Neural progenitor cell (in vitro differentiated cells): ENCODE measurements around the gene RPAP2. TPM values are rescaled to one million over a fixed set of nuclear protein-coding genes. Genes with fewer than 3 reads are reported as not detected.
"Not testable (repeated sequence)": the region's sequence is repeated elsewhere in the genome, so short reads cannot be mapped to it uniquely, and the experiment has no call there.

Experiments
- DNase-seq: peaks from one replicate; pipeline ENCODE4 v3.0.0-alpha.2; 2016; ENCODE audit warnings: low spot score
- H2AFZ ChIP-seq: fragments of 200-600 bp; sonication (generic); replicated peaks from 2 replicates; pipeline ENCODE4 v1.6.1; 2016; ENCODE audit warnings: antibody characterized with exemption
- H3F3A ChIP-seq: fragments of 200-600 bp; sonication (generic); 2 replicates; pipeline ENCODE4 v1.6.1; 2016; ENCODE audit warnings: antibody characterized with exemption, low read depth
- H3K27ac ChIP-seq: fragments of 200-600 bp; sonication (generic); 2 replicates; pipeline ENCODE4 v1.5.1; 2016; ENCODE audit warnings: mild to moderate bottlenecking
- H3K27me3 ChIP-seq: fragments of 200-600 bp; sonication (generic); 2 replicates; pipeline ENCODE4 v1.6.1; 2016; ENCODE audit warnings: mild to moderate bottlenecking, moderate library complexity
- H3K36me3 ChIP-seq: fragments of 200-600 bp; sonication (generic); 2 replicates; pipeline ENCODE4 v1.5.1; 2016
- H3K4me1 ChIP-seq: fragments of 200-600 bp; sonication (generic); 2 replicates; pipeline ENCODE4 v1.6.1; 2016; ENCODE audit warnings: mixed run types
- H3K4me2 ChIP-seq: fragments of 200-600 bp; sonication (generic); 2 replicates; pipeline ENCODE4 v1.6.1; 2016
- H3K4me3 ChIP-seq: fragments of 200-600 bp; sonication (generic); 2 replicates; pipeline ENCODE4 v1.5.1; 2016
- H3K79me2 ChIP-seq: fragments of 200-600 bp; sonication (generic); 2 replicates; pipeline ENCODE4 v1.6.1; 2016; ENCODE audit warnings: low read depth
- H3K9ac ChIP-seq: fragments of 200-600 bp; sonication (generic); 2 replicates; pipeline ENCODE4 v1.6.1; 2016
- H3K9me3 ChIP-seq: fragments of 200-600 bp; sonication (generic); 2 replicates; pipeline ENCODE4 v1.5.1; 2016; ENCODE audit warnings: low read depth
- H4K20me1 ChIP-seq: fragments of 200-600 bp; sonication (generic); 2 replicates; pipeline ENCODE4 v1.6.1; 2016; ENCODE audit warnings: low read depth
- H3K27ac Mint-ChIP-seq: 3 replicates; pipeline ENCODE4 v1.8.0; 2021; ENCODE audit warnings: mixed read lengths
- H3K27me3 Mint-ChIP-seq: 2 replicates; pipeline ENCODE4 v1.8.0; 2022; ENCODE audit warnings: low read depth, mild to moderate bottlenecking, inconsistent platforms, moderate library complexity, mixed read lengths; ENCODE audit not compliant: insufficient read depth
- H3K36me3 Mint-ChIP-seq: 3 replicates; pipeline ENCODE4 v1.8.0; 2021; ENCODE audit warnings: mixed read lengths
- H3K4me1 Mint-ChIP-seq: 3 replicates; pipeline ENCODE4 v1.8.0; 2021; ENCODE audit warnings: mixed read lengths
- H3K4me3 Mint-ChIP-seq: 3 replicates; pipeline ENCODE4 v1.8.0; 2021; ENCODE audit warnings: mild to moderate bottlenecking, moderate library complexity, mixed read lengths
- H3K9me3 Mint-ChIP-seq: 3 replicates; pipeline ENCODE4 v1.8.0; 2020; ENCODE audit warnings: mixed read lengths
- EZH2 ChIP-seq: fragments of 200-600 bp; sonication (generic); IDR thresholded peaks from 2 replicates; pipeline ENCODE4 v1.6.1; 2017; ENCODE audit warnings: antibody characterized with exemption, mild to moderate bottlenecking, moderate library complexity
- EZH2phosphoT487 ChIP-seq: fragments of 200-600 bp; sonication (generic); IDR thresholded peaks from 2 replicates; pipeline ENCODE4 v1.6.1; 2017; ENCODE audit warnings: antibody characterized with exemption
- total RNA-seq: library from RNA; depleted of rRNA; stranded (reverse); fragments of >200 nt; gene quantifications from 2 replicates; pipeline ENCODE4 v1.2.3, GENCODE V29; 2015; ENCODE audit warnings: low replicate concordance
- TF ChIP-seq, protein P1 (sequence below): fragments of 200-600 bp; sonication (generic); IDR thresholded peaks from 2 replicates; pipeline ENCODE4 v1.5.1; 2017; ENCODE audit warnings: antibody characterized with exemption, mild to moderate bottlenecking

The RPAP2 gene
- total RNA-seq, 1 donor from 2014 or later = 36.3 TPM

DNA sequence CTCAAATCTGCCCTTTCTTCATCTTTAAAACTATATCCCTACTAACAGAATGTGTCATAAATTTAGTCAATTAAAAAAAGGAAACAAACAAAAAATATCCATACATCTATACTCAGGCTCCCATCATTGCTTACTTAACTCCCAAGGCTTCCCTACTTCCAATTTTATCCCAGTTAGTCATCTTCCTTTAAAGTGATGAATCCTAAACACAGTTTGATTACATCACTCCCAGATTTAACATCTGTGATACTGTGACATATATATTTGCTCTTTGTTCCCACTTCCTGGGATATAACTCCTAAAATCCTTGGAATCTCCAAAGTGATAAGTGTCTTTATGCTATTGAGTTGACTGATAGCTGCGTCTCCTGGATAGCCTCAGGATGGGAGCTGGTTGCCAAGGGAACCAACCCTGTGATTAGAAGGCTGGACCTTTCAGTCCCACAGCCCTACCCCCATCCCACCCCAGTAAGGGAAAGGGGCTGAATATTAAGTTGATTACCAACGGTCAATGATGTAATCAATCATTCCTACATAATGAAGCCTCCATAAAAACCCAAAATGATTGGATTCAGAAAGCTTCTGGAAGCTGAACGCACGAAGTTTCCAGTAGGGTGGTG lies 21.6 kb upstream of the RPAP2 start:
- Histone ChIP-seq H3K27ac (no peak overlapping the region), H3K36me3 (no peaks in the 10 kb centered on the region), H4K20me1 (no peaks in the 10 kb centered on the region), H3F3A (no peaks in the 10 kb centered on the region), H3K79me2 (peaks cover 10% of the 10 kb centered on the region), H3K27me3 (no peaks in the 10 kb centered on the region), H3K4me1 (peaks cover 3% of the 10 kb centered on the region), H3K9ac (no peak overlapping the region), H3K9me3 (no peaks in the 10 kb centered on the region), H2AFZ (no peak overlapping the region), H3K4me3 (no peak overlapping the region), H3K4me2 (no peak overlapping the region)
- H3K4me1 Mint-ChIP-seq = peaks cover 5% of the 10 kb centered on the region
- peaks cover 2% of the 10 kb centered on the region for H3K9me3 Mint-ChIP-seq
- H3K27me3 Mint-ChIP-seq = no peaks in the 10 kb centered on the region
- no peak for DNase-seq
- H3K36me3 Mint-ChIP-seq = peaks cover 48% of the 10 kb centered on the region
- H3K4me3 Mint-ChIP-seq = no peak overlapping the region
- TF ChIP-seq, protein P1, sequence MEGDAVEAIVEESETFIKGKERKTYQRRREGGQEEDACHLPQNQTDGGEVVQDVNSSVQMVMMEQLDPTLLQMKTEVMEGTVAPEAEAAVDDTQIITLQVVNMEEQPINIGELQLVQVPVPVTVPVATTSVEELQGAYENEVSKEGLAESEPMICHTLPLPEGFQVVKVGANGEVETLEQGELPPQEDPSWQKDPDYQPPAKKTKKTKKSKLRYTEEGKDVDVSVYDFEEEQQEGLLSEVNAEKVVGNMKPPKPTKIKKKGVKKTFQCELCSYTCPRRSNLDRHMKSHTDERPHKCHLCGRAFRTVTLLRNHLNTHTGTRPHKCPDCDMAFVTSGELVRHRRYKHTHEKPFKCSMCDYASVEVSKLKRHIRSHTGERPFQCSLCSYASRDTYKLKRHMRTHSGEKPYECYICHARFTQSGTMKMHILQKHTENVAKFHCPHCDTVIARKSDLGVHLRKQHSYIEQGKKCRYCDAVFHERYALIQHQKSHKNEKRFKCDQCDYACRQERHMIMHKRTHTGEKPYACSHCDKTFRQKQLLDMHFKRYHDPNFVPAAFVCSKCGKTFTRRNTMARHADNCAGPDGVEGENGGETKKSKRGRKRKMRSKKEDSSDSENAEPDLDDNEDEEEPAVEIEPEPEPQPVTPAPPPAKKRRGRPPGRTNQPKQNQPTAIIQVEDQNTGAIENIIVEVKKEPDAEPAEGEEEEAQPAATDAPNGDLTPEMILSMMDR = no peak
- TF ChIP-seq EZH2 = no peak
- no peak for TF ChIP-seq EZH2phosphoT487
- no peak overlapping the region for H3K27ac Mint-ChIP-seq

DNA sequence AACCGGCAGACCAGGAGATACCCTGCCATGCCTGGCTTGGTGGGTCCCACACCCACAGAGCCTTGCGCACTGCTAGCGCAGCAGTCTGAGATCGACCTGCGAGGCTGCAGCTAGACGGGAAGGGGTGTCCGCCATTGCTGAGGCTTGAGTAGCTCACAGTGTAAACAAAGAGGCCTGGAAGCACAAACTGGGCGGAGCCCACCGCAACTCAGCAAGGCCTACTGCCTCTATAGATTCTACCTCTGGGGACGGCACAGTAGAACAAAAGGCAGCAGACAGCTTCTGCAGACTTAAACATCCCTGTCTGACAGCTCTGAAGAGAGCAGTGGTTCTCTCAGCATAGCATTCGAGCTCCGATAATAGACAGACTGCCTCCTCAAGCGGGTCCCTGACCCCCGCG lies 19.1 kb upstream of the RPAP2 start:
- H3K36me3 Mint-ChIP-seq = peaks cover 62% of the 10 kb centered on the region
- not testable (repeated sequence) for H3K27ac Mint-ChIP-seq, H3K27me3 Mint-ChIP-seq, H3K9me3 Mint-ChIP-seq, H3K9ac ChIP-seq, H3K9me3 ChIP-seq, H3K4me1 Mint-ChIP-seq, H3K27me3 ChIP-seq, H2AFZ ChIP-seq, H3K4me3 ChIP-seq, H3K36me3 ChIP-seq, H4K20me1 ChIP-seq, H3F3A ChIP-seq, H3K4me2 ChIP-seq, H3K4me3 Mint-ChIP-seq, H3K27ac ChIP-seq, H3K4me1 ChIP-seq
- peaks cover 26% of the 10 kb centered on the region for H3K79me2 ChIP-seq
- DNase-seq = peak; percentile 47

DNA sequence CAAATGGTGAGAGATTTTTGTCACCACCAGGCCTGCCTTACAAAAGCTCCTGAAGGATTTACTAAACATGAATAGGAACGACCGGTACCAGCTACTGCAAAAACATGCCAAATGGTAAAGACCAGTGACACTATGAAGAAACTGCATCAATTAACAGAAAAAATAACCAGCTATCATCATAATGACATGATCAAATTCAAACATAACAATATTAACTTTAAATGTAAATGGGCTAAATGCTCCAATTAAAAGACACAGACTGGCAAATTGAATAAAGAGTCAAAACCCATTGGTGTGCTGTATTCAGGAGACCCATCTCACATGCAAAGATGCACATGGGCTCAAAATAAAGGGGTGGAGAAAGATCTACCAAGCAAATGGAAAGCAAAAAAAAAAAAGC lies 17.4 kb upstream of the RPAP2 start:
- not testable (repeated sequence) for H3K36me3 ChIP-seq, H3K4me3 ChIP-seq, H2AFZ ChIP-seq, H3K27me3 Mint-ChIP-seq, H3K4me2 ChIP-seq, H3K4me1 Mint-ChIP-seq, DNase-seq, H3K9me3 ChIP-seq, H4K20me1 ChIP-seq, H3K9ac ChIP-seq, H3K27ac ChIP-seq, H3K4me3 Mint-ChIP-seq, H3F3A ChIP-seq, H3K9me3 Mint-ChIP-seq, H3K4me1 ChIP-seq, H3K27me3 ChIP-seq, H3K27ac Mint-ChIP-seq
- peaks cover 26% of the 10 kb centered on the region for H3K79me2 ChIP-seq
- peaks cover 62% of the 10 kb centered on the region for H3K36me3 Mint-ChIP-seq

DNA sequence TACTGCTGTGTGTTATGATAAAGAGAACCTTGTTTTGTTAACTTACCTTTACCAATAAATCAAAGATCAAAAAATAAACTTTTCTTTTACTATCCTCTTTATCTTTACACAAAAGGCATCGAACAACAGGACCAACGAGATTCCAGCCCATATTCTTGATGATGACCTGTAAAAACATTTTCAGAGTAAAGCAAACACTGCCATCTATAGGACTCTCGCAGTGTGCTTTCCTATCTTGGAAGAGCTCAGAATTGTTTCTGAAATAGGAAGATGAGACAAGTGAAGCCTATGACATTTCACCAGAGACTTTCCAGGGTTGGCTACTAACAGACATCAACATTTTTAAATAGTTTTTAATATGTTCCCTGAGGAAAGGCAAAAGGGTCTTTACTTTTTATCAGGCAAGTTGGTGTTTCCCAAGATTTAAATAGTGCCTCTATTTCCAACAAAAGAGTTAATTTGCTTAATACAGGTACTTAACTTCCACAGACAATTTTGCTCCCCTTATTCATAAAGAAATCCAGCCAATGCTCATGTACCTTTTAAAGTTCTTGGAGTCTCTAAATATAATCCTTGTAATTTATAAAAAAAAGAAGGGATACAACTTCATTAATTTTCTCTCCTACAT lies 7.4 kb upstream of the RPAP2 start:
- Histone ChIP-seq H3K4me3 (no peak overlapping the region), H3K27ac (no peak overlapping the region), H3K36me3 (peaks cover 19% of the 10 kb centered on the region), H2AFZ (no peak overlapping the region), H3K27me3 (no peaks in the 10 kb centered on the region), H3K79me2 (peaks cover 12% of the 10 kb centered on the region), H3K9me3 (no peaks in the 10 kb centered on the region), H4K20me1 (no peaks in the 10 kb centered on the region), H3K9ac (no peak overlapping the region), H3K4me1 (no peaks in the 10 kb centered on the region), H3K4me2 (no peak overlapping the region), H3F3A (peaks cover 5% of the 10 kb centered on the region)
- H3K27ac Mint-ChIP-seq = no peak overlapping the region
- TF ChIP-seq EZH2phosphoT487 = no peak
- TF ChIP-seq, protein P1 = peak; percentile 76
- H3K27me3 Mint-ChIP-seq = peaks cover 2% of the 10 kb centered on the region
- no peak overlapping the region for H3K4me3 Mint-ChIP-seq
- H3K9me3 Mint-ChIP-seq = no peaks in the 10 kb centered on the region
- H3K36me3 Mint-ChIP-seq = peaks cover 27% of the 10 kb centered on the region
- DNase-seq = peak; percentile 64
- H3K4me1 Mint-ChIP-seq = no peaks in the 10 kb centered on the region
